B cell (primary cell): Measurements from ENCODE around the gene ELP1. TPM values are rescaled to one million over a fixed set of nuclear protein-coding genes. Genes with fewer than 3 reads are reported as not detected.

ENCODE experiments used
- ATAC-seq: fragments of 200-7000 bp; cut with Tn5 transposase; one replicate; pipeline ENCODE4 v1.10.0; 2021; ENCODE audit warnings: low read depth, mild to moderate bottlenecking, moderate number of reproducible peaks, moderate library complexity
- CTCF ChIA-PET: fragments of 350-600 bp; sonication (Branson Sonifier 250); formaldehyde crosslinking; loops from one replicate; lab custom pipeline; 2021; ENCODE audit warnings: antibody characterized with exemption, inconsistent platforms; lab: Charles Lee
- POLR2A ChIA-PET: fragments of 350-600 bp; sonication (Branson Sonifier 250); formaldehyde crosslinking; loops from one replicate; lab custom pipeline; 2021; ENCODE audit warnings: antibody characterized with exemption; lab: Charles Lee
- DNase-seq: peaks from one replicate; pipeline ENCODE4 v3.0.0; 2013
- H2AFZ ChIP-seq: 2 replicates; pipeline ENCODE4 v1.6.1; 2012; ENCODE audit warnings: mild to moderate bottlenecking, low read depth, low read length; ENCODE audit not compliant: insufficient read depth, poor library complexity, severe bottlenecking
- H3K27ac ChIP-seq, 2 donors: 1 replicate in 1 of 2; 2 replicates in 1 of 2; pipeline ENCODE4 v1.5.1; 2012 to 2013; ENCODE audit warnings: low read length in 2 of 2, mild to moderate bottlenecking in 2 of 2, moderate library complexity in 1 of 2
- H3K27me3 ChIP-seq, 4 experiments: fragments of 200-600 bp in 1 of 4; sonication (generic) in 1 of 4; replicated peaks in 1 of 4; 1 replicate in 2 of 4; 2 replicates in 2 of 4; pipeline versions ENCODE4 v1.6.1 to v1.7.0; 2013 to 2016; ENCODE audit warnings: low read length in 3 of 4, mild to moderate bottlenecking in 2 of 4, mixed read lengths in 1 of 4, moderate library complexity in 1 of 4; ENCODE audit not compliant: insufficient read depth in 4 of 4, control insufficient read depth in 3 of 4; ENCODE audit errors: control extremely low read depth in 1 of 4
- H3K36me3 ChIP-seq, 2 experiments: replicated peaks in 1 of 2; 1 replicate in 1 of 2; 2 replicates in 1 of 2; pipeline versions ENCODE4 v1.6.1 to v1.7.1; 2013; ENCODE audit warnings: low read length in 1 of 2; ENCODE audit not compliant: insufficient read depth in 2 of 2, control insufficient read depth in 1 of 2; ENCODE audit errors: control extremely low read depth in 1 of 2, extremely low read depth in 1 of 2
- H3K4me1 ChIP-seq, 2 donors: fragments of 200-600 bp in 1 of 2; sonication (generic) in 1 of 2; 1 replicate in 1 of 2; 2 replicates in 1 of 2; pipeline versions ENCODE4 v1.5.1 to v1.6.1; 2013 to 2017; ENCODE audit warnings: low read length in 2 of 2; ENCODE audit not compliant: control insufficient read depth in 2 of 2, insufficient read depth in 2 of 2
- H3K4me2 ChIP-seq: replicated peaks from 2 replicates; pipeline ENCODE3; 2012; ENCODE audit warnings: mild to moderate bottlenecking, low read depth, low read length; ENCODE audit not compliant: poor library complexity, severe bottlenecking
- H3K4me3 ChIP-seq, 5 experiments: fragments of 200-600 bp in 1 of 5; sonication (generic) in 1 of 5; 1 replicate in 3 of 5; 2 replicates in 2 of 5; pipeline versions ENCODE4 v1.5.1 to v1.7.0; 2011 to 2016; ENCODE audit warnings: low read length in 4 of 5, mild to moderate bottlenecking in 4 of 5, low read depth in 2 of 5, control low read depth in 1 of 5, moderate library complexity in 1 of 5; ENCODE audit not compliant: insufficient read depth in 1 of 5; ENCODE audit errors: control extremely low read depth in 1 of 5, extremely low read depth in 1 of 5
- H3K79me2 ChIP-seq: fragments of 200-600 bp; sonication (generic); one replicate; pipeline ENCODE4 v1.6.0; 2016; ENCODE audit warnings: low read length; ENCODE audit not compliant: control insufficient read depth, insufficient read depth
- H3K9ac ChIP-seq: fragments of 200-600 bp; sonication (generic); 2 replicates; pipeline ENCODE4 v1.6.1; 2017; ENCODE audit warnings: mild to moderate bottlenecking, low read length, moderate library complexity
- H3K9me3 ChIP-seq, 3 donors: one replicate each; pipeline versions ENCODE4 v1.6.1 to v1.7.1; 2013; ENCODE audit warnings: low read length in 2 of 3; ENCODE audit not compliant: control insufficient read depth in 2 of 3, insufficient read depth in 1 of 3; ENCODE audit errors: control extremely low read depth in 1 of 3
- H4K20me1 ChIP-seq: 2 replicates; pipeline ENCODE4 v1.6.0; 2012; ENCODE audit warnings: mild to moderate bottlenecking, low read length; ENCODE audit not compliant: insufficient read depth, control insufficient read depth, poor library complexity, severe bottlenecking
- H3K27ac Mint-ChIP-seq: one replicate; pipeline ENCODE4 v1.8.0; 2021; ENCODE audit warnings: mixed read lengths
- H3K27me3 Mint-ChIP-seq: one replicate; pipeline ENCODE4 v1.8.0; 2021; ENCODE audit warnings: mixed read lengths
- H3K4me1 Mint-ChIP-seq: one replicate; pipeline ENCODE4 v1.8.0; 2021; ENCODE audit warnings: mixed read lengths
- H3K4me3 Mint-ChIP-seq: one replicate; pipeline ENCODE4 v1.8.0; 2021; ENCODE audit warnings: mixed read lengths
- H3K9me3 Mint-ChIP-seq: one replicate; pipeline ENCODE4 v1.8.0; 2022; ENCODE audit warnings: mixed read lengths; ENCODE audit not compliant: insufficient read depth
- CTCF ChIP-seq: fragments of 200-600 bp; IDR thresholded peaks from one replicate; pipeline ENCODE4 v1.8.0; 2022; ENCODE audit warnings: antibody characterized with exemption, mild to moderate bottlenecking
- EZH2 ChIP-seq: IDR thresholded peaks from 2 replicates; pipeline ENCODE4 v1.6.1; 2012; ENCODE audit warnings: borderline replicate concordance, low read depth, mild to moderate bottlenecking, moderate library complexity, low read length; ENCODE audit not compliant: insufficient read depth, poor library complexity, severe bottlenecking
- WGBS: methylation state at CpG from one replicate; pipeline ENCODE4 v1.1.5; 2013; ENCODE audit warnings: missing lambda C conversion rate; ENCODE audit not compliant: insufficient coverage; 5-methylcytosine and 5-hydroxymethylcytosine counted together
- intact Hi-C: fragments of 100-400 bp; cut with micrococcal nuclease; formaldehyde crosslinking; loops from one replicate; pipeline ENCODE4 v1.10.0; 2022
- polyA plus RNA-seq: library from polyadenylated mRNA; depleted of rRNA; stranded (reverse); fragments of >200 nt; gene quantifications from 2 replicates; pipeline ENCODE4 v1.2.3, GENCODE V29; 2012
- total RNA-seq, 2 donors: library from RNA; stranded (reverse); fragments of 120-200 nt in 1 of 2; gene quantifications; 1 replicate in 1 of 2; 2 replicates in 1 of 2; pipeline versions ENCODE4 v1.2.3 to v1.2.4, GENCODE V29; 2013 to 2022

ELP1 gene
- total and polyA plus RNA-seq, 2 donors (not counting 1 experiment from before 2014, with no cell fraction given), result 20.8 to 29.4 TPM

- ATAC-seq (no peak), DNase-seq (no peak)
- no peaks in the 10 kb centered on the region for H3K9me3 Mint-ChIP-seq
- no peak overlapping the region for H3K4me2 ChIP-seq
- no peaks in the 10 kb centered on the region for H4K20me1 ChIP-seq
- ChIA-PET CTCF (no interaction called here), POLR2A (no interaction called here)
- no peak overlapping the region for H3K9ac ChIP-seq
- intact Hi-C loops, result no loop called here
- no CpG with 5 or more reads among the region's 2 CpGs for WGBS
- H3K27ac Mint-ChIP-seq, result no peak overlapping the region
- peaks cover 18% of the 10 kb centered on the region for H3K4me1 Mint-ChIP-seq
- no peaks in the 10 kb centered on the region for H3K9me3 ChIP-seq
- TF ChIP-seq CTCF (no peak), EZH2 (no peak)
- H2AFZ ChIP-seq, result no peak overlapping the region
- no peak overlapping the region for H3K4me3 ChIP-seq
- no peaks in the 10 kb centered on the region for H3K27me3 ChIP-seq
- no peak overlapping the region for H3K27ac ChIP-seq
- H3K79me2 ChIP-seq, result no peaks in the 10 kb centered on the region
- peaks cover 8 to 16% of the 10 kb centered on the region in 2 donors for H3K4me1 ChIP-seq
- peaks cover 6% of the 10 kb centered on the region for H3K27me3 Mint-ChIP-seq
- H3K36me3 ChIP-seq, result no peaks in the 10 kb centered on the region
- no peak overlapping the region for H3K4me3 Mint-ChIP-seq
These were observed 88.0 kb downstream of the ELP1 start for GRCh38 chr9:108845947-108846346.

- H4K20me1 ChIP-seq, result no peaks in the 10 kb centered on the region
- intact Hi-C loops, result no loop called here
- no peak for TF ChIP-seq CTCF
- TF ChIP-seq EZH2, result no peak
- H3K4me1 Mint-ChIP-seq, result peaks cover 18% of the 10 kb centered on the region
- H3K27me3 ChIP-seq, result no peaks in the 10 kb centered on the region
- H3K4me2 ChIP-seq, result no peak overlapping the region
- H3K27ac Mint-ChIP-seq, result no peak overlapping the region
- DNase-seq, result no peak
- H3K9me3 Mint-ChIP-seq, result no peaks in the 10 kb centered on the region
- no peak overlapping the region for H3K4me3 Mint-ChIP-seq
- no peaks in the 10 kb centered on the region for H3K36me3 ChIP-seq
- H3K27me3 Mint-ChIP-seq, result peaks cover 6% of the 10 kb centered on the region
- H3K4me1 ChIP-seq, result peaks cover 8 to 16% of the 10 kb centered on the region in 2 donors
- H3K79me2 ChIP-seq, result no peaks in the 10 kb centered on the region
- no peak overlapping the region for H3K27ac ChIP-seq
- H2AFZ ChIP-seq, result no peak overlapping the region
- POLR2A ChIA-PET, result no interaction called here
- H3K4me3 ChIP-seq, result no peak overlapping the region
- no peak overlapping the region for H3K9ac ChIP-seq
- no peaks in the 10 kb centered on the region for H3K9me3 ChIP-seq
- 100% methylated on average over 1 of the region's 5 CpGs for WGBS
- no peak for ATAC-seq
- CTCF ChIA-PET, result no interaction called here
These were observed 88.4 kb downstream of the ELP1 start for GRCh38 chr9:108845507-108845906.
